Dermis lymphatic vessel endothelial cell (primary cell): ENCODE results near the gene CRY2. TPM values are rescaled to one million over a fixed set of nuclear protein-coding genes. Genes with fewer than 3 reads are reported as not detected.

Experiments used
- total RNA-seq: library from RNA; depleted of rRNA; stranded (reverse); fragments of >200 nt; gene quantifications from 2 replicates; pipeline ENCODE4 v1.2.1, GENCODE V29; 2014

CRY2 gene
- 6.9 and 8.9 TPM in 2 replicates for total RNA-seq

DNA sequence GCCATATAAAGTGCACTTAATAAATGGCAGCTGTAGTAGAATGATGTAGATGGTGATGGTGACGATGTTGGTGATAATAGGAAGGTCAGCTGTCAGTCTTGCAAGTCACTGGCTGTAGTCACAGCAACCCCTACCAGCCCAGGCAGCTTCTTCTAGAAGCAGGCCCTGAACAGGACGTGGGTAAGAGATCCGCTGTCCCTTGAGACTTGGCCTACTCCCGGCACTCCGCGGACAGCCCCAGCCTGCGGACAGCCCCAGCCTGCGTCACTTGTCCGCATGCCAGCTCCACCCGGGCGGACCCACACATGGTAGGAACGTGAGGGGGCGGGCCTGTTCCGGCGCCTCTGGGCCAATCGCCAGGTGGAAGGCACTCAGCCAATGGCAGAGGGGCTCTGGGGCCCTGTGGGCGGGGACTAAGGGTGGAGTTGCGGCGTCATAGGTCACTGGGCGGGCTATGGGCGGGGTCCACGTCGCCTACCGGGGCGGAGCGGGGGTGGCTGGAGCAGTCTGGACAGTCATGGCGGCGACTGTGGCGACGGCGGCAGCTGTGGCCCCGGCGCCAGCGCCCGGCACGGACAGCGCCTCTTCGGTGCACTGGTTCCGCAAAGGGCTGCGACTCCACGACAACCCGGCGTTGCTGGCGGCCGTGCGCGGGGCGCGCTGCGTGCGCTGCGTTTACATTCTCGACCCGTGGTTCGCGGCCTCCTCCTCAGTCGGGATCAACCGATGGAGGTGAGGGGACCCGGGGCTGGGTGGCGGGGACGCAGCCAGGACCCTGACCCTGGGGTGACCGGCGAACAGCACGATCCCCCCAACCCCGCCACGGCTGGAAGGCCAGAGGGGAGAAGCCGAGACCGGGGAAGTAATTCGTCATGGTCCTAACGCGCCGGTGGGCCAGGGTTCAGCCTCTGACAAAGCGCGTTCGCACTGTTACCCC, at the start of gene CRY2:
TSS of gene CRY2 (plus strand) at position 502 of the 937 bp plus-strand sequence. CDS start at position 518, 16 bp downstream.

DNA sequence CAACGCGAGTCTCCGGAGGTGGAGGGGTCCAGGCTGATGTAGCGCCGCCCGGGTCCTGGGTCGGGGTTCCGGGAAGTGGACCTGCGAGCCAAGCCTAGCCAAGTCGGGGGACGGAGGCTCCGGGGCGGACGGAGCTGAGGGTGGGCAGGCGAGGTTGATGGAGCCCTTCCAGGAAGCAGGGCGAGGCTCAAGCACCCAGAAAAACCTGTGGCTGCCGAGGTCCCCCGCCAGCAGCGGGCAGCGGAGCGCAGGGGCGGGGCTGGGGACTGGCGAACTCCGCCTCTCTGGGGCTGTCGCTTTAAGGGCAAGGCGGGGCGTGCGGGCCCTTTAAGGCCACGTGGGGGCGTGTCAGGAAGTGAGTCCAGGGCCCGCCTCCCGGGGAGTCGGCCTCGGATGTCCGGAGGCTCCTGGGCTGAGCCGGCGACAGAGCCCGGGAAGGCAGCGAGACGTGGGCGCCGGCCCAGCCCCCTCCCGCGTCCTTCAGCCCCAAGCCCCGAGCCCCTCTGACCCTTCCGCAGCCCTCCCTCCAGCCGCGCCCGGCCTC, 42.4 kb upstream of the CRY2 start, which contains the start of gene SLC35C1:
TSS of gene SLC35C1 (plus strand) at position 389 of the 544 bp plus-strand sequence. CDS start 653 bp downstream, outside the sequence.

DNA sequence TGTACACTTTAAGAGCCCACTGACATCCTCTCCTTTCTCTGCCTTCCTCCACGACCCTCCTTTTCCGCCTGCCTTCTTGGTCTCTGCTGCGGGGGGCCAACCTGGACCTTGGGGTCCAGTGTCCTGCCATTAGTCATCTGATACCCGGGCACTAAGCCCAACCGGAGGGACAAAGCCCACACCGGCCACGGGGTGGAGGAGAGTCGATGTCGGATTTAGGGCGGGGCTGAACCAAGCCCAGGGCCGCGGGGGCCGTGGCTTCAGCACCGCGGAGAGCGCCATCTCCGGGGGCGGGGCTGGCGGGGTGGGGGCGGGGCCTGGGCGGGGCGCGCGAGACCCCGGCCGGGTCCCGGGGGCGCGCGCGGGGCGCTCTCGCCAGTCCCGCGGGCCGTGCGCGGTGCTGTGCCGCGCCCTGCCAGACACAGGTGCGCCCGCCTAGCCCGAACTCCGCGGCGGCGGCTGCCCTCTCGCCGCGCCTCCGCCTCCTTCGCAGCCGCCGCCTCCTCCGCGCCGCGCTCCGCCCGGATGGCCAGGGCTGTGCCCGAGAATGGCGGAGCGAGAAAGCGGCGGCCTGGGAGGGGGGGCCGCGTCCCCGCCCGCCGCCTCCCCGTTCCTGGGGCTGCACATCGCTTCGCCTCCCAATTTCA, 38.1 kb downstream of the CRY2 start, which contains the start of gene MAPK8IP1:
TSS of gene MAPK8IP1 (plus strand) at position 378 of the 647 bp plus-strand sequence. CDS start at position 548, 170 bp downstream.

DNA sequence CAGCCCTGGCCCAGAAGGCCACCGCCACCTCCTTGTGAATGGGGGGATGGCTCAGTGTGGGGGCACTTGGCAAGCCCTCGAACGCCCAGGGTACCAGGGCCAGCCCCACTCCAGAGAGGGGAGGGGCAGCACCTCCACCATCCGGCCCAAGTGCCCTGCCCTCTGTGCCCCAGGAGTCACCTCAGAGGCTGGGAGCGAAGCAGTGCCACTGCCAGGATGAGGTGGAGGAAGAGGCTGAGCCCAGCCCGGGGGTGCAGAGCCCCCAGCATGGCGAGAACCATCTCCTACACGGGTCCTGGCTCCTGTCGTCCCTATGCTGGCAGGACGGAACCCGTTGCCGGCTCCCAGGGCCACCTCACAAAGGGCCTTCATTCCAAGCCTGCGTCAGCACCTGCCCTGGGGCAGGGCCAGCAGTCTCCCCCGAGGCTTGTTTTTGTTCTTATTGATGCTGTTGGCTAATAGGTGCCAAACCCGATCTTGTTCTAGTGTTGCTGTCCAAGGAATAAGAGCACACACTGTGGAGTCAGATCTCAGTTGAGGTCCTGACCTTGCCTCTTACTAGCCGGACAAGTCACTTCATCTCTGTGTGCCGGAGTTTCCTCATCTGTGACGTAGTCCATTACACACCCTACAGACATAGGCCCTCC, 59.8 kb downstream of the CRY2 start, which contains the start of gene FREY1:
TSS of gene FREY1 (minus strand) at position 307 of the 647 bp plus-strand sequence. CDS start at position 281, 26 bp downstream.

DNA sequence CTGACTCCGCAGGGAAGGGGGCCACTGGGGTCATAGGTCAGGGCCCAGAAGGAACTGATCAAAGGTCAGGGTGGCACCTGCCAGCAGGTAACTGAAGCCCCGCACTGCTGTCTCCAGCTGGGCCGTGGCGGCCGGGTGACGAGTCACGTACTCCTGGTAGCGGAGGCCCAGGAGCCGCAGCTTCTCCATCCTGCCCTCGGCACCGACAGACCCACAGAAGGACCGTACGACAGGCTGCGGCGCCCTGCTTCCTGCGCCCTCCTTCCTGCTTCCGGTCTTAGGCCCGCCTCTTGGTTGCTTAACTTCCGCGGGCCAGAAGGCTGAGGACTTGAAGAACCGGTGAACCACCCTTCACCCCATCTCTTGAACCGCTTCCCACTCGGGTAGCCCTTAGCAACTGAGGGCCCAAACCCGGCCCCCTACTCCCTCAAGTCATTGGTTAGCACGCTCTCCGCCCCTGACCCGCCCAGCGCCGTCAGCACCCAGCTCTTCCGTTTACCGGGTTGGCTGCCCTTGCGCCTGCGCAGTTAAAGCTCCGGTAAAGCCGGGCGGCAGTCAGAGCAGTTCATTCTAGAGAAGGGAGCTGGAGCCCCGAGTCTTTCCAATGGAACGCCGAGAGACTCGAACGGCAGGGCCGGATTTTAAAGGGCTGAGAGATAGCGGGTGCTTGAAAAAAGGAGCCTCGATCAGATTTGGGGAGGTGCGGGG, 70.5 kb downstream of the CRY2 start, which contains the start of gene PEX16:
TSS of gene PEX16 (minus strand) at position 255 of the 708 bp plus-strand sequence. CDS start at position 189, 66 bp downstream.

DNA sequence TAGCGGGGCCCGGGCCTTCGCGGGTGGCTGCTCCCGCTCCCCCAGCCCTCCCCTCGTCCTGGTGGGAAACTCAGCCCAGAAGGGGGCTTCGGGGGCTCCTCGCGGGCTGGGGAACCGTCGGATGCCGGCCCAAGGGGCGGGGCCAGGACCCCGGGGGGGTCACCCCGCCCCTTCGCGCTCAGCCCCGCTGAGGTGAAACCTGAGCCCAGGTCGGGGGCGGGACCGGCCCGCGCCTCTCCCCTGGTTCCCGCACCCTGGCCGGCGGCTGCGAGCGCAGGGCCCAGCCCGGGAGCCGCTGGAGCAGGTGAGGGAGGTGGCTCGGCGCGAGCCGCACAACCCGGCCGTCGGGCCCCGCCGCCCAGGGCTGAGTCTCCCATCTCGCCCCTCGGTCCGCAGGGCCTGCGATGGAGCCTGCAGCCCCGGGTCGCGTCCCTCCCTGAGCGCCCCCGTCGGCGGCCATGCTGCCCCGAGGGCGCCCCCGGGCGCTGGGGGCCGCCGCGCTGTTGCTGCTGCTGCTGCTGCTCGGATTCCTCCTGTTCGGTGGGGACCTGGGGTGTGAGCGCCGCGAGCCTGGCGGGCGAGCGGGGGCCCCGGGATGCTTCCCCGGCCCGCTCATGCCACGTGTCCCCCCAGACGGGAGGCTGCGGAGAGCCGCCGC, 75.3 kb downstream of the CRY2 start, which contains the start of gene LARGE2:
TSS of gene LARGE2 (plus strand) at position 232 of the 658 bp plus-strand sequence. CDS start at position 459, 227 bp downstream.

Other genes starting within 250 kb of the CRY2 start
- gene CHST1, start 181.9 kb upstream of the CRY2 start, total RNA-seq, result 0.65 and 1.1 TPM in 2 replicates
- 3.9 and 4.4 TPM in 2 replicates for gene SLC35C1, start 42.3 kb upstream of the CRY2 start, total RNA-seq
- 1.5 and 2.0 TPM in 2 replicates for gene MAPK8IP1, start 38.2 kb downstream of the CRY2 start, total RNA-seq
- gene FREY1, start 59.8 kb downstream of the CRY2 start, total RNA-seq, result 0.77 and 0.87 TPM in 2 replicates
- 30.3 and 35.9 TPM in 2 replicates for gene PEX16, start 70.4 kb downstream of the CRY2 start, total RNA-seq
- gene LARGE2, start 75.2 kb downstream of the CRY2 start, total RNA-seq, result not detected in 2 replicates